Stimulated activated CD8-positive, alpha-beta memory T cell treated with anti-CD3 and anti-CD28 coated beads, Interleukin-7, amount 100 ng/mL, for 24 hours (primary cell): ENCODE results near the gene MXI1.

ENCODE experiments used
- DNase-seq: peaks from one replicate; pipeline ENCODE4 v3.0.0-alpha.2; 2020; ENCODE audit warnings: low read depth

MXI1 gene

GRCh38 chr10:110207011-110207804 lies at the start of gene MXI1:
Gene MXI1, plus strand, starts transcription at chr10:110207605. Its CDS starts 204 bp downstream, at chr10:110207809.
- DNase-seq = no peak

- DNase-seq = no peak
Observed at GRCh38 chr10:110158051-110159005, 49.1 kb upstream of the MXI1 start.

GRCh38 chr10:110160081-110160480 lies 47.3 kb upstream of the MXI1 start:
- DNase-seq = no peak

- DNase-seq = no peak
Observed at GRCh38 chr10:110160522-110160921, 46.9 kb upstream of the MXI1 start.

- no peak for DNase-seq
Observed at GRCh38 chr10:110162741-110163145, 44.7 kb upstream of the MXI1 start.

GRCh38 chr10:110163192-110163773 lies 44.1 kb upstream of the MXI1 start:
- DNase-seq = no peak

- no peak for DNase-seq
Observed at GRCh38 chr10:110163841-110164240, 43.6 kb upstream of the MXI1 start.

GRCh38 chr10:110165239-110165638 lies 42.2 kb upstream of the MXI1 start:
- DNase-seq = no peak

GRCh38 chr10:110167149-110167548 lies 40.3 kb upstream of the MXI1 start:
- no peak for DNase-seq

- no peak for DNase-seq
Observed at GRCh38 chr10:110168601-110169481, 38.6 kb upstream of the MXI1 start.

GRCh38 chr10:110169586-110169985 lies 37.8 kb upstream of the MXI1 start:
- DNase-seq = no peak

- no peak for DNase-seq
Observed at GRCh38 chr10:110170142-110170971, 37.0 kb upstream of the MXI1 start.

GRCh38 chr10:110171032-110171431 lies 36.4 kb upstream of the MXI1 start:
- DNase-seq = no peak

GRCh38 chr10:110172155-110172554 lies 35.2 kb upstream of the MXI1 start:
- DNase-seq = no peak

- DNase-seq = no peak
Observed at GRCh38 chr10:110174201-110174600, 33.2 kb upstream of the MXI1 start.

- no peak for DNase-seq
Observed at GRCh38 chr10:110174816-110175215, 32.6 kb upstream of the MXI1 start.

- DNase-seq = no peak
Observed at GRCh38 chr10:110175406-110175805, 32.0 kb upstream of the MXI1 start.

GRCh38 chr10:110176141-110177030 lies 31.0 kb upstream of the MXI1 start:
- DNase-seq = no peak

- no peak for DNase-seq
Observed at GRCh38 chr10:110179220-110179619, 28.2 kb upstream of the MXI1 start.

GRCh38 chr10:110181451-110181850 lies 26.0 kb upstream of the MXI1 start:
- DNase-seq = no peak
